ENCODE data around the gene RNF115. TPM values are rescaled to one million over a fixed set of nuclear protein-coding genes. Genes with fewer than 3 reads are reported as not detected.

The RNF115 gene
- total and polyA plus RNA-seq, 2 of the 4 experiments (the other 2 are of a cell fraction), result 13.5 to 22.9 TPM

DNA sequence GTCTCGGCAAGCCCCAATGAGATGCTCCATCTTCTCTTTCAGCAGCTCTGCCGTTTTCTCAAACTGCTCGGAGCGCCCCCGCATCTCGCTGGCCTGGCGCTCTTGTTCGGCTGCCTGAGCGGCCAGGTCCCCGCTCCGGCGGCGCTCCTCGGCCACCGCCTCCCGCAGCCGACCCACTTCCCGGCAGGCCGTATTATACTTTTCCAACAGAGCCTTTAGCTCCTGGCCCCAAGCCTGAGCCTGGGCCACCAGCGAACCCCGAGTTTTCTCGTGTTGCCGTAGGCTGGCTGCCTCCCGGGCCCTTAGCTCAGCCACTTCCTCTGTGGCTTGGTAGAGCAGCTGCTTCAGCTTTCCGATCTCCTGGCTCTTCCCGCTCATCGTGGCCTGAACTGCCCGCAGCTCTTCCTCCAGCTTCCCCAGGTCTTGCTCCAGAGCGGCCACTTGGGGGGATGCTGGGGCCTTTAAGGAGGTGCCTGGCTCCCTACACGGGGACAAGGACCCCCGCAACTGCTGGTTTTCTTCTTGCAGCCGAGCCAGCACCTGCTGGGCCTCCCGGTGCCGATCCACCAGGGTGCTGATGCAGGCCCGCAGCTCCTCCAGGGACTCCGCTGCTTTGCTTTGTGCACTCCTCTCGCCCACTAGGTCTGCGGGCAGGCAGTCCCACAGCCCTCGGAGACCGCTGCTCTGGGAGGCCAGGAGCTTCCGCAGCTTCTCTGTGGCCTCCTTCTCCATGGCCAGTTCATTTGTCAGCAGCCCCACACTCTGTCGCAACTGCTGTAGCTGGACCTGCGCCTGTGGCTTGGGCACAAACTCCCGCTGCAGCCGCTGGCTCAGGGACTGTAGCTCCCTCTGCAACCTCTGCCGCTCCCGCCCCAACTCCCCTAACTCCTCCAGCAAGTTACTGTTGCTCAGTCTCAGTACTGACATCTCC, 48.4 kb upstream of the RNF115 start:
- Histone ChIP-seq H3K4me2 (ENCODE audit: low read depth, low read length) (peak overlapping the region; percentile 86), H2AK5ac (ENCODE audit: low read depth, low read length) (no peak overlapping the region), H4K20me1 (ENCODE audit: insufficient read depth, low read length) (no peaks in the 10 kb centered on the region), H3K27me3 (ENCODE audit: control insufficient read depth, insufficient read depth, low read length) (no peaks in the 10 kb centered on the region; the same call in 1 of the 2 replicates), H2BK120ac (ENCODE audit: low read depth, low read length) (peak overlapping the region; percentile 80), H3K36me3 (ENCODE audit: control insufficient read depth, insufficient read depth, low read length) (no peaks in the 10 kb centered on the region), H2AFZ (replicated peaks; ENCODE audit: low read length, poor library complexity) (peak overlapping the region; percentile 93), H3K27ac (ENCODE audit: insufficient read depth, low read length) (peak overlapping the region; percentile 33), H3K18ac (ENCODE audit: low read depth, low read length) (peak overlapping the region; percentile 10; the same call in 1 of the 2 replicates), H3K56ac (ENCODE audit: extremely low read depth, insufficient read depth, low read length) (peak overlapping the region; percentile 66), H3K4me3 (ENCODE audit: insufficient read depth, low read depth, low read length) (peak overlapping the region; percentile 32), H3K79me1 (ENCODE audit: low read depth in 1 of 2, low read length in 2 of 2) (0 out of 4 replicates have a peak, but pooled peaks cover 0 to 4% of the 10 kb centered on the region in 2 experiments), H2BK5ac (ENCODE audit: low read depth, low read length, poor library complexity, severe bottlenecking) (peak overlapping the region; percentile 23), H2BK15ac (ENCODE audit: low read depth, low read length) (peak overlapping the region; percentile 48; the same call in 1 of the 3 replicates), H3K9me3 (ENCODE audit: control insufficient read depth, insufficient read depth, low read length) (no peaks in the 10 kb centered on the region), H4K5ac (ENCODE audit: low read depth, low read length) (peak overlapping the region; percentile 65), H3K4me1 (ENCODE audit: control insufficient read depth, insufficient read depth, low read length) (peaks cover 8% of the 10 kb centered on the region), H2AK9ac (replicated peaks; ENCODE audit: low read depth, low read length, poor library complexity) (peak overlapping the region; percentile 79), H3K4ac (ENCODE audit: low read depth, low read length) (peak overlapping the region; percentile 83), H3K23ac (ENCODE audit: low read depth, low read length) (peak overlapping the region; percentile 95), H3K9me1 (ENCODE audit: insufficient read depth, low read length) (no peaks in the 10 kb centered on the region), H2BK20ac (ENCODE audit: low read depth, low read length) (peak overlapping the region; percentile 61; the same call in 1 of the 2 replicates), H4K8ac (ENCODE audit: low read depth in 2 of 2, low read length in 2 of 2) (peak overlapping the region; percentile 72 to 94), H3K9ac (ENCODE audit: low read depth, low read length) (peak overlapping the region; percentile 63), H4K91ac (ENCODE audit: insufficient read depth, low read depth, low read length) (peak overlapping the region; percentile 77), H3K14ac (replicated peaks; ENCODE audit: low read depth, low read length) (peak overlapping the region; percentile 79)
- peak; percentile 46 for DNase-seq
- CTCF ChIA-PET, result interaction anchor here (0.6 to 2.2 kb wide), 4 partner anchors 13 to 27 kb away, joined by 3 to 9 read pairs (median 6); partner anchors contain the start of gene PIAS3
- dilution Hi-C loops (cut with HindIII; ENCODE audit: low sequenced_read_pairs, unreplicated experiment) (no loop called here), intact Hi-C loops (cut with micrococcal nuclease) (no loop called here), in situ Hi-C loops (cut with MboI; ENCODE audit: low sequenced_read_pairs) (loop anchor here (5.0 kb wide), 1 partner anchor 50 kb away; no protein-coding TSS in a partner anchor)
- ATAC-seq (ENCODE audit: low read depth), result peak; percentile 86
- POLR2A ChIA-PET (ENCODE audit: unreplicated experiment), result interaction anchor here (0.6 to 1.5 kb wide), 2 partner anchors 13 to 86 kb away, joined by 3 to 8 read pairs; partner anchors contain the start of genes LIX1L and PIAS3
- no TSS peak for BruUV-seq (replicated peaks)
- 8% methylated on average over 28 of the region's 47 CpGs; no CpG with 5 or more reads in 1 of the 2 experiments for WGBS, 2 experiments (ENCODE audit: extremely low coverage in 2 of 2, insufficient read length in 1 of 2)
- TF ChIP-seq CEBPB (IDR thresholded peaks at IDR 0.05; ENCODE audit: low read depth, low read length) (peak; percentile 81), RAD21 (IDR thresholded peaks at IDR 0.05; ENCODE audit: low read length) (no peak)

Measured in IMR-90 (cell line).